HG02870 (cell line): ENCODE measurements around the gene ARNT2.

Experiments
- ATAC-seq: cut with Tn5 transposase; IDR thresholded peaks from one replicate; pipeline ENCODE4 v1.9.1; 2021; ENCODE audit warnings: mild to moderate bottlenecking, moderate library complexity; ENCODE audit not compliant: unreplicated experiment

ARNT2 gene

DNA sequence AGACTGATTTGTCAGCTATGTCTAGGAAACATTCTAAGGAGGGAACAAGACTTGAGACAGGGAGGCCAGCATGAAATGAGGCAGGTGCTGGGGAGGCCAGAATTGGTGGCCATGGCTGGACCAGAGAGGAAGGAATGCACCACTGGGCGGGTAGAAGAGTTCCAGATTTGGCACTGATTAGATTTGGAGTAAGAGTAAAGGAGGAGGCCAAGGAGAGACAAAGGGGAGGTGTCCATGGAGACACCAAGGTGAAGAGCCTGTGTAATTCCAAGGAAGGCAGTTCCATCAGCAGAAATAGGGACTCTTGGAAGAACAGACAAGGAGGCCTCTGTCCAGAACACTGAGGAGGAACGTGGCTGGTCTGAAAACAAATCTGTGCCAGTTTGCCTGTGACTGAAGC, 1.8 kb downstream of the ARNT2 start:
- no peak for ATAC-seq

DNA sequence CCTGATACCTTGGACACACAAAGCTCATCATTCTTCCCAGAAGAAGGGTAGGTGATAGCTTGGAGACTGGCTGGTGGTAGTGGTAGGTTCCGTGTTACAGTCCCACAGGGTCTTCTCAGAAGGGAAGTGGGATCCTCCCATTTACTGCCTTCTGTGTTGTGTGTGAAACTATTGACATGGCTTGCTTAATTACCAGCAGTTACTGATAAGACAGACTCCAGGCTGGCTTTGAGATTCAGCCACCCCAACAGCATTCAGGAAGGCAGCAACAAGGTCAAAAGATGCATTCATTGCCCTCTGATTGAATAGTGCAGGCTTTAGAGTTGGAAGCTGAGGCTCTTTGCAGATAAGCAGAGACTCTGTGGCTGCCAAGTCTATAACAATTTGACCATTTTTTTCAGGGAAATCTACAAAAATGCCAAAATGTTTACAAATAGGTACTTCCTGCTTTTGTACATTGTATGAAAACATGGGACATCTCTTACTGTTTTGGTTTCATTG, 7.7 kb downstream of the ARNT2 start:
- no peak for ATAC-seq

DNA sequence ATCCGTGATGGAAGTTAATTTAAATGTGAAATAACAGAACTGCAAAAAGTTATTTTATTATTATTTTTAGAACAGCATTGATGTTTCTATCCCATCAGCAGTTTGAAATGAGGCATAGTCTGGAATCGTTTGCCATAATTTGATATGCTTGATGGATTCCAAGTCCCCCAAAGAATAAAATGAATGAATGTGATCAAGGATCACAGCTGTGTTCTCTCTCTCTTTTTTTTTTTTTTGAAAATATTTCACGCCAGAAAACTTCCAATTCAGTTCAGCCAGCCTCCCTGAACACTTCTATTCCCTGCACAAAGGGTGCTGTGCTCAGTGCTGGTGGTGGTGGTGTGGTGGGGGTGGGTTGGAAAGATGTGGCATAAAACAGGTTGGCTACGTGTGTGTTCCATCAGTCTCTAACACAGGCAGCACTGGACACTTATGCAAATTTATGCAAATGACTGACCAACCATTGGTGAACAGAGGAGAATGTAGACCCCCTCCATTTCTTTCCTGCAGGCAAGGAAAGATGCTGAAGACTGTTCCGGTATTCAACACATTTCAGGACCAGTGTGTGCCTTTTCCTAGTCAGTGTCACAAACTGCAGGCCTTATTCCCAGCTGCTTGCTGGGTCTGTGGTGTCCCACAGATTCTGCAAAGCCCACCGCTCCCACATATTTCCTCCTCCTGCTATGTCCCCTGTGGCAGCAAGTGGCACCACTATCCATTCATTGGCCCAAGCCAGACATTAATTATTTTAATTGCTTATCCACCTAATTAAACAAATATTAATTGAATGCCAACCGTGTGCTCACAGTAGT, 10.6 kb downstream of the ARNT2 start:
- ATAC-seq = no peak

DNA sequence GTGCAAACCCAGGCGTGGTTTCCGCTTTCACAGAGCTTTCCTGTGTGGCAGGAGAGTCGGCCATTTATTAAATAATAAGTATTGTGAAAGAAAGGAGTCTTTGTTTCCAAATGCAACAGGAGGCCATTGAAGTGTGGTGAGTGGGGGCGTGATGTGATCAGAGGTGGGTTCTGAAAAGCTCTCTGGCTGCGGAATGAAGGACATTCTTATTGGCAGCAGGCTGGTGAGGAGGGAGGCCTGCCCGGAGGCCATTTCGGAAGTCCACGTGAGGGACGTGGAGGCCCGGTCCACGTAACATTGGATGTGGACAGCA, 11.1 kb downstream of the ARNT2 start:
- ATAC-seq = no peak

DNA sequence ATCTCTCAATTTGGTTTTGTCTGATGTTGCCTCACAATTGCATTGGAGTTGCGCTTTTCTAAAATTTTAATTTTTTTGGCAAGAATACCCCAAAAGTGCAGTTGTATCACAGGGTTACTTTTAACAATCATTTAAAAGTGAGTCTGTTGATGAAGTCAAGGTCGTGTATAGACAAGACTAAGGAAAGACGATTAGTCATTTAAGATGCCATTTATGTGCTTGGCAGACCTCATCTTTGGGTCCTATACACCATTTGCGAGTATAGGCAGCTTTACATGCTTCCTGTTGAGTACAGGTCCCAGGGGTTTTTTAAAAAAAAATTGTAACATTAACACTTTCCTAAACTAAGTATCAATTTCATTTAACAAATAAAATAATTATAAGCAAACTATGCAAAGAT, 12.5 kb downstream of the ARNT2 start:
- ATAC-seq = no peak

DNA sequence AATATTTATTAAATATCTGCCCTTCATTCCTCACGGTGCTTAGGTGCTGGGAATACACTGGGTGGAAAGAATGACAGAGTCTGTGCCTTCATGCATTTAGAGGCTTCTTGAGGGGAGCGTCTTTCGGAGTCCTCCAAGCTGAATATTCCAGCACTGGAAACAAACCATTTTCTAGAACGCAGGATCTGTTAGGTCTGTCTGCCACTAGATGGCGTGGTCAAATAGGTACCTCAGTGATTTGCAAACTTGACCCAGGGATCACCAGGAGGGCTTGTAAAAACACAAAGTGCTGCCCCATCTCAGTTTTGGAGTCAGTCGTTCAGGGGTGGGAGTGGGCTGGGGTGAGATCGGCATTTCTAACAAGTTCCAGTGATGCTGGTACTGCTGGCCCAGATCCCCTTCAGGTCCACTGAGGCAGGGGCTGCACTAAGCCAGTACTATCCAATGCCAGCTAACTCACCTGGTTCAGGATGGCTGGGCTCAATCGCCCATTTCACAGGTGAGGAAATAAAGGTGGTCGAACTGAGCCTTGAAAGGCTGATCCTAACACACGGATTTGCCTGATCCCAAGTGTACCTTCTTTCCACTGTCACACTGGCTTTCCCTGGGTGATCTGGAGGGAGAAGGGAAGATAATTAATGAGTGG, 14.8 kb downstream of the ARNT2 start:
- no peak for ATAC-seq

DNA sequence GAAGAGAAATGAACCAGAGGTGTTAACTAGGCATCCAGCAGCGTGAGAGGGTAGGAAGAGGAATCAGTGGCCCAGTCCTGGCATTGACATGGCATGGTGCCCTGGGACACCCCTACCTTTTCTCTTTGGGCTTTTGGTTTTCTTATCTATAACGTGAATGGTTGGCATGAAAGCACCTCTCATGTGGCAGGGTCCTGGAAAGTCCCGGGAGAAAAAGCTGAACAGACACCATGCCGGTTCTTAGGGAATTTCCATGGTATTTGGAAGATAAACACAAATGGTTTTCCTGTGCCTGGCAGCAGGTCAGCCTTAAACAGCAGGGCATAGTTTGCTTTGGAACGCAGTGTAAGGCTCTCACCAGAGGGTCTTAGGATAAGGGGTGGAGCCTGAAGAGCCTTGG, 15.4 kb downstream of the ARNT2 start:
- ATAC-seq = no peak

DNA sequence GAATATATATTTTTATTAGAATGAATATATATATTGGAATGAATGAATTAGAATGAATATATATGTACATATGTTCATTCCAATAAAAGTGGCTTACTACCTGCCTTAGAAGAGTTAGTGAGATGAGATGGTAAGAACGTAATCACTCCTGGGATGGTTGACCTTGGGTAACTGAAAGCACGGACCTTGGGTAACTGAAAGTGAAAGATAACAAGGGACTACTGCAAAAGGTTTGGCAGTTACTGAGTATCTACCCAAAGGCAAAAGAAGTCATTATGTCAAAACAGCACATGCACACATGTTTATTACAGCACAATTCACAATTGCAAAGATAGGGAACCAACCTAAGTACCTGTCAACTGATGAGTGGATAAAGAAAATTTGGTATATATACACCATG, 16.5 kb downstream of the ARNT2 start:
- no peak for ATAC-seq

DNA sequence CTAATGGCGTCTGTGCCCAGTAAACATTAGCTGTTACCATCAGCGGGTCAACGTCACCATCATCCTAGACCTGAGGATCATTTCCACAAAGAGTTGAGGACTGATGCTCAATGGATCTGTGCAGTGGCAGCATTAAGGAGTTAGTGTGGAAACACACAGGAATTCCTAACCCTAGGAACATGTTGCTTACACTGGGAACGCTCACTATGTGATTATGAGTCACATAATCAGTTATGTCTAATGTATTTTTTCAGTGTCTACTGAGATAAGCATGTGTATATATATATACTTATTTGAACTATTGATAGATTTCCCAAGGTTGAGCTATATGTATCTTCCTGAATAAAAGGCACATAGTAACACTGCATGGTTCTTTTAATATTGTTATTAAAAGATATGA, 19.0 kb downstream of the ARNT2 start:
- no peak for ATAC-seq

DNA sequence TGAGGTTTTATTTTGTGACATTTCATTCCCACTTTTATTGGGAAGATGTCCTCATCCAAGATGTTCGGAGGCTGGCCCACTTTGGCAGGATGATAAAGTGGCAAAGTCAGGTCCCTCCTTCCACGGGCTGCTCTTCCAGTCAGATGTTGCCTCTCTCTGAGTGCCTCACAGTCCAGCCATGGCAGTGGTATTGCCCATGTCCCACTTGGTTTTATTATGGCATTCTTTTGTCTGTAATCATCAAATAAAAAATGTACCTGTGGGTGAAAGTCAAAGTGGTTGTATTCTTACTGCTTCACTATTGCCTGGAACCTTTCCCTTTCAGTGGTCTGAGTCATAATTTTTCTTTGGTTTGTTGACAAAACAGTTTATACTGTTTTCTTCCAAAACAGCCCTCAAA, 20.2 kb downstream of the ARNT2 start:
- ATAC-seq = no peak

DNA sequence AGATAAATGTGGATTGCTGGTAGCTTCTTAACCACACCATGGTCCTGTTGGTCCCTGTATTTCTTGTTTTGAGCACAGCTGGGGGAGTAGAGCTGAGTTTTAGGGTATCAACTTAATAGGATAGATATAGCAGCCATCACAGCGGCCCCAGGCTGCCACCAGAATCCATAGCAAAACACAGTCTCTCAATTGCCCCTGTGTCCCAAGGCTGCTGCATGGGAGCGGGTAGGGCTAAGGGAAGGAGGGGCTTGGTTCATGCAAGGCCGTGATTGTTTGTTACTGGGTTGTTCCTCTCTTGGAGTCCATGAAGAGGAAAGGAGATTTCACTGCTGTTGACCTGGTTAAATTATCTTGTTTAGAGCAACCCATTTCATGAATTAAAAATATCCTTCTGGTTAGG, 22.1 kb downstream of the ARNT2 start:
- no peak for ATAC-seq

DNA sequence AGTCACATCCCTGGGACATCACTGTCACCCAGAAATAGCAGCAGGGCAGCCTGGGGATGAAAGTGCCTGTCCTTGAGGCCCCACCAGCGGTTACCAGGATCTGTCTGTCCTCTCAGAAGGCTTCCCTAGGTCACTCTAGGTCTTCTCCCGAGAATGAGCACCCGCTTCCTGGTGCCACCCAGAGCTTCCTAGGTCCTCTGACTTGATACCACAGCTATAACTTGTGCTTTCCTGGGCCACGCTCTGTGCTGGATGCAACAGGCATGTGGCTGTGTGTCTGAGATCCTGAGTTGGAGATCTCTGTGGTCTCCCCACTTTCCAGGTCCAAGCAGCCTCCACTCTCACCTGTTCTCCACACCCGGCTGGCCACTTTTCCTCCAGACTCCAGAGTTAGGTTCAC, 25.8 kb downstream of the ARNT2 start:
- ATAC-seq = no peak

DNA sequence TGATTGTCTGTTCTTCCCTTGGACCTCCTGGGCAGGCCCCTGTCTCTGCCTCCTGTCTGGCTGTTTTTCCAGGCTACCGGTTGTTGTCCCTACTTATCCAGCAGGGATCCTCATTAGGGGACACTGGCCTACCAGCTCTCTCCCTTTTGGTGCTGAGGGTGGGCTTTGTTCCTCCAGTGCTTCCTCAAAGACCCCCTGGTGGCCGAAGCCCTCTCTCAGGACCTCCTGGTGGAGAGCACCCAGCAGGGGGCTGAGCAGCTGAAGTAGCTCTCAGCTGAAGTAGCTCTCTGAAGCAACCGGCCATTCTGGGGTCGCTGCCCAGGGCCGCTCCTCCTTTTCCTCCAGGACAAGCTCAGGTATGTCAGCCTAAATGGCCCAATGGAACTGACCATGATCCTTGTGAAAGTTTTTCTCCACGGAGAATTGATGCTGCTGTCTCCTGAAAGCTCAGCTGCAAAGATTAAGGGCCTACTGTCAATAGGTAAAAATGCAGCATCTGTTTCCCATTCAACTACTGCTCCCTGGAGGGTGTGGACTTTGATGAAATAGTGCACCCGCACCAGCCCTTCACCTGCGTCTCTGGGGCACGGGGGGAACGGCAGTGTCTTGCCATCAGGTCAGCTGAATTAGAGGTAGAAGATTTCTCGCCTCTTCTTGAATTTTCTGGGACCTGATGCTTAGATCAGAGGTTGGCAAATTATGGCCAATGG, 27.6 kb downstream of the ARNT2 start:
- no peak for ATAC-seq

DNA sequence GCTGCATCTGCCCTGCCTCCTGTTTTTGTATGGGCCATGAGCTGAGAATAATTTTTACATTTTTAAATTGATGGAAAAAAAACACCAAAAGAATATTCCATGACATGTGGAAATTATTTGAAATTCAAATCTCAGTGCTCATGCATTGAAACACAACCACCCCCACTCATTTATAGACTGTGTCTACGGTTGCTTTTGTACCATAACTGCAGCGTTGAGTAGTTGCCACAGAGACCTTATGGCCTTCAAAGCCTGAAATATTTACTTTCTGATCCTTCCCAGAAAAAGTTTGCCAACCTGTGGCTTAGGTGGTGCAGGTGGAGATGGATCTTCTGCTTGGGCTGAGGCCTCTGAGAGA, 28.1 kb downstream of the ARNT2 start:
- no peak for ATAC-seq

DNA sequence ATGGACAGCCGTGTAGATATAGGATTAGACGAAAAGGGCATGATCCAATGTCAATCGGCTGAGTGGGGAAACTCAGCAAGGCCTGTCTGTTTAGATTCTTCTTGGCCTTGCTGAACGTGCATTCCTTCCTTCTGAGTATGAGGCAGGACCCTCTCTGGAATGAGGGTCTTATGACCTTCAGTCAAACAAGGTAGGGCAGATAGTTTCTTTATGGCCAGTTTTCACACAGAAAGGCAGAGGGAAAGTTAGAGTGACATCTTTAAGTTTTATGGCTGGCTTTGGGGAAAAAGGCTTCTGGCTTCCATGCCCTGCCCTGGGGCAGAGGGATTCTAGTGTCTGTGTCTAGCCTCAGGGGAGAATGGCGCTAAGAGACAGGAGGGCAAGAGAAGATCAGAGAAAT, 29.7 kb downstream of the ARNT2 start:
- no peak for ATAC-seq

DNA sequence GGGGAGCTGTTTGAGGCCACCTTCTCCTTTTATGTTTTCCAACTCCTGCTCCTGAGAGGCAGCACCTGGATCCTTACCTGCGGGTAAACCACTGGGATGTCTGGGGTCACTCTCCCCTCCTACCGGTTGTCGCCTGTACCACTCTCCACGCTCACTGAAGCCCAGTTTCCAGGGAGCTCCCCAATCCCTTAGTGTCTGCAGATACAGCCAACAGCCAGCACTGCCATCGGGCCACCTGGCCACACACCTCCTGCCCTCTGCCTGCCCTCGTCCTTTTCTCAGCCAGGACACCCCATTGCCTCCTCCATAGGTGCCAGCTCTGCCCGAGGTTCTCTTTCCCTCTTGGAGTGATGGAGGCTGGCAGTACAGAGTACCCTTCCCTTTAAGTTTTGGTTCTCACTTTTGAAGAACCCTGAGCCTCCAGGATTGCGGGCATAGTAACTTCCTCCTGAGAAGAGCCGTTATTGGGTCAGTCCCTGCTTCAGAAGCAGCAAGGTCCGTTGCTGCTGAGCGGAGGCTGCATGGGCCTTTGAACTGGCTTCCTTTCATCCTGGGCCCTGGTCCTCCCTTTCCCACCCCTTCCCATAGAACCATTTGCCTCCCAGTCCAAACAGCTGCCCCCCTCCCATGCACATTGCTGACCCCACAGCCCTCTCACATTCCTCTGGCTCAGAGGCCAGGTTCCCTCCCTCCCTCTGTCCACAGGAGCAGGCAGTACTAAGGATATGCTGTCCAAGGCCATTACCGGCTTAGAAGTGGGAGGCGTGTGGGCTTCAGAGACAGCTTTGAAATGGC, 30.9 kb downstream of the ARNT2 start:
- ATAC-seq = no peak

DNA sequence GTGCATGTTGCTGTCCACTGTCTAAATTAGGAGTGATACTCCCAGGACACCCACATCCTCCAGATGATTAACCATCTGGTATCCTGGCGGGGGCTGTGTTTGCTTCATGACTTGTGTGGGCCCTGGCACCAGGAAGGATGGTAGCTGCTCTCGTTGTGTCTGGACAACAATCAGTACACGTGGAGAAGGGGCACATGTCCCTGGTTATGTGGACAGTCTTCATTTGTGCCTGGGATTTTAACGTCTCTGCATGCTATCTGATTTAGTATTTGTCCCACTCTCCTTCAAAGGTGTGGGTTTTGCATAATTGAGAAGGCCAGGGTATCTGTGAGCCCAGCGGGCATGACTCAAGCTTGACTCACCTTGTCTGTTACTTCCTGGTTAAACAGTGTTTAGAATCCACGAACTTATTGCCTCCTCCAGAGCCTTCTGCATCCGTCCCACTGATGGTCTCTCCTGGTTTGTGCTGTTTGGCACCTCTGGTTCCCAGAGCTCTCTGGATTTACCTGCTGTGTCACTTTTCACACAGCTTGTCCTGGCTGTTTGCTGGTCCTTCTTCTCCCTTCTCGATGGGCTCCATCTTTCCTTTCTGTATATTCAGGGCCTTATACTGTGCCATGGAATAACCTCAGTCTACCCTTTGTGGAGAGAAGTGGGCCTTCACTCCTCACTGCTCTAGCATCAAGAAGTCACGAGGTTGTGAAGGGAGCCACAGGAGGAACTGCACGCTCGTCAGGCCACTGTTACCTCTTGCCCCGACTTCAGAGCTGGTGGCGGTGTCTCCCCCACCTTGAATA, 32.5 kb downstream of the ARNT2 start:
- ATAC-seq = no peak

DNA sequence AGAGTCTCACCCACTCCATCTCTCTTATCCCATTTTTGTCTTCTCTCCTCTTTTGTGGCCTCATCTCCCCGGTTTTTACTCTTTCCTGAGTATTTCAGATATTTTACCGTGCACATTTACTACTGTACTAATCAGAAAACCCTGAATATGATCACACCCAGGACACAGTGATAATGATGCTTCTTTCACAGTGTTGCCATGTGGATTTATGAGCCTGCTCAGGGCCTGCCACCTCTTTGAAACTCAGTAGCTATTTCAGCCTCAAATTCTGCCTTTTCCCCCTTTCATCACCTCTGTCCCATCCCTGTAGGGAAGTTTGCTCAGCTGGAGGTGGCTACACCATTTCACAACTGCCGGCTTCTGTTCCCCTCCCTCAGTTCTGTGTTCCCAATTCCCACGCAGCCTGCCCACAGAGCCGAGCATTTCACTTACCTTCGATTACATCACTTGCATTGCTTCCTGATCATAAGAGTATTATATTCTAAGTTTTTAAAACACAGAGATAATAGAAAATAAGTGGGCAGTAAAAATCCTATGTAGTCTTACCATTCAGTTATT, 33.2 kb downstream of the ARNT2 start:
- ATAC-seq = no peak

DNA sequence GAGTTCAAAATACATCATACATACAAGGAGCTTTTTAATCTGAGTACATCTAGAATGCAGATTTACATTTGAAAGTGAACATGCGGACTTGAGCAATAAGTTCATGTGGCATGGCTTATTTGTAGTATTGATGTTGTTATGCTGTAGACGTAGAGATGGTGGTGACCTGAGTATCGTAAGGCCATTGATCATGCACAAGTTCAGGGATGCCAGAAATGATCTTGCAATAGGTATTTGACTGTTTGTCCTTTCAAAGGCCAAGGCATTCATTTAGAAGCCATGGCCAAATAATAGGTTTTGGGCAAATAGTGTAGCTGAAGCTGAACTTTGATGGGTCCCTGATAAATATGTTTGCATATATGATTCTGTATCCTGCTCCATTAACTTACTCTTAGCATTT, 35.0 kb downstream of the ARNT2 start:
- ATAC-seq = no peak

DNA sequence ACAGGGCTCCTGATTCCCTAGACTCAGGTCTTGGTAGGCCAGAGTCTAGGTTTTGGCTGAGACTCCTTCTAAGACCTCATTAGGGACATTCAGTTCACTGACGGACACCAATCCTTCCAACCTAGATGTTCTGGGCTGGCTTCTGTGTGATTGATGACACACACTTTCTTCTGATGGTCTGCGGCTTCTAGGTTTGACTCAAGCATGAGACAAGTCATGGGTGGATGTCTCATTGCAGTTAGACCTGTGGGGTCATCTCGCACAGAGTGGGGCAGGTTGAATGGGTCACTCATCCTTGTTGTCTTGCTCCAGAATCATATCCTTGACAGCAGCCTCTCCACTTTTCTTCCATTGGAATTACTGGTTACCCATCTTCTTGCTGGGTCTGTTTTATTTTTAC, 35.8 kb downstream of the ARNT2 start:
- no peak for ATAC-seq
